ENCODE measurements around the gene ISOC1.

- TF ChIP-seq CTCF (IDR thresholded peaks at IDR 0.05; ENCODE audit: low read depth, low read length, poor library complexity, severe bottlenecking): no peak
- no peak for TF ChIP-seq EZH2phosphoT487 (IDR thresholded peaks at IDR 0.05; ENCODE audit: borderline replicate concordance, low read length)
Observed at GRCh38 chr5:129046151-129046550, 48.4 kb upstream of the ISOC1 start.

Data from DOHH2 (cell line).